Liver (tissue), 10 donors: ENCODE results near the gene KIR2DL1. TPM values are rescaled to one million over a fixed set of nuclear protein-coding genes. Genes with fewer than 3 reads are reported as not detected.
"Not testable (repeated sequence)": the region's sequence is repeated elsewhere in the genome, so short reads cannot be mapped to it uniquely, and the experiment has no call there.

Experiments used
- DNase-seq: peaks from one replicate; pipeline ENCODE4 v3.0.0-alpha.2; 2017; ENCODE audit warnings: low spot score
- H3K27ac ChIP-seq, 2 donors: one replicate each; pipeline ENCODE4 v1.7.0; 2013; ENCODE audit warnings: inconsistent platforms in 2 of 2, low read length in 2 of 2, control low read depth in 1 of 2, low read depth in 1 of 2, mild to moderate bottlenecking in 1 of 2
- H3K27me3 ChIP-seq, 4 donors: one replicate each; pipeline versions ENCODE4 v1.6.1 to v1.7.0; 2013; ENCODE audit warnings: low read length in 3 of 4, inconsistent platforms in 1 of 4, mild to moderate bottlenecking in 1 of 4, moderate library complexity in 1 of 4; ENCODE audit not compliant: control insufficient read depth in 4 of 4, insufficient read depth in 4 of 4
- H3K36me3 ChIP-seq, 4 donors: one replicate each; pipeline versions ENCODE4 v1.6.1 to v1.7.0; 2013; ENCODE audit warnings: low read length in 3 of 4, mild to moderate bottlenecking in 3 of 4, low read depth in 1 of 4, moderate library complexity in 1 of 4; ENCODE audit not compliant: control insufficient read depth in 4 of 4, insufficient read depth in 3 of 4
- H3K4me1 ChIP-seq, 4 donors: one replicate each; pipeline versions ENCODE4 v1.6.1 to v1.7.0; 2013; ENCODE audit warnings: low read length in 3 of 4, mild to moderate bottlenecking in 3 of 4, moderate library complexity in 1 of 4; ENCODE audit not compliant: control insufficient read depth in 4 of 4, insufficient read depth in 4 of 4
- H3K4me3 ChIP-seq, 3 donors: one replicate each; pipeline versions ENCODE4 v1.6.1 to v1.7.0; 2013; ENCODE audit warnings: low read length in 3 of 3, control low read depth in 1 of 3, low read depth in 1 of 3, mild to moderate bottlenecking in 1 of 3
- H3K9ac ChIP-seq, 2 donors: one replicate each; pipeline ENCODE4 v1.7.0; 2013; ENCODE audit warnings: low read length in 2 of 2, mild to moderate bottlenecking in 2 of 2, moderate library complexity in 2 of 2, control low read depth in 1 of 2, low read depth in 1 of 2
- H3K9me3 ChIP-seq, 4 donors: one replicate each; pipeline versions ENCODE4 v1.6.1 to v1.7.0; 2013; ENCODE audit warnings: low read length in 3 of 4; ENCODE audit not compliant: control insufficient read depth in 4 of 4
- WGBS: extraction: QIAGEN DNeasy Blood & Tissue Kit; methylation state at CpG from one replicate; pipeline ENCODE4 v1.1.7; 2013; 5-methylcytosine and 5-hydroxymethylcytosine counted together
- polyA plus RNA-seq, 2 donors: library from polyadenylated mRNA; stranded (reverse) in 1 of 2; unstranded in 1 of 2; fragments of 200-250 nt in 1 of 2; fragments of >200 nt in 1 of 2; fragmentation: Nextera tagmentation in 1 of 2; extraction: Ambion mirVana in 1 of 2; gene quantifications; one replicate each; pipeline versions ENCODE4 v1.2.1 to v1.2.3, GENCODE V29; 2013 to 2015
- small RNA-seq: library from RNA; depleted of rRNA; stranded (forward); fragments of <200 nt; gene quantifications from one replicate; pipeline ENCODE3, GENCODE V24; 2014
- total RNA-seq, 2 donors: library from RNA; depleted of rRNA; stranded (reverse); fragments of >200 nt; gene quantifications; one replicate each; pipeline ENCODE4 v1.2.3, GENCODE V29; 2014
- donor health status: healthy.
- donor health status: healthy.
- donor health status: healthy.
- donor health status: healthy.
- donor health status: healthy.

KIR2DL1 gene
- total and polyA plus RNA-seq, 4 donors = 0.05 to 0.17 TPM; not detected in 2

GRCh38 chr19:54828064-54828463, 58.5 kb downstream of the KIR2DL1 start:
- WGBS = 63% methylated on average over 7 of the region's 8 CpGs
- H3K36me3 ChIP-seq = not testable (repeated sequence)

DNA sequence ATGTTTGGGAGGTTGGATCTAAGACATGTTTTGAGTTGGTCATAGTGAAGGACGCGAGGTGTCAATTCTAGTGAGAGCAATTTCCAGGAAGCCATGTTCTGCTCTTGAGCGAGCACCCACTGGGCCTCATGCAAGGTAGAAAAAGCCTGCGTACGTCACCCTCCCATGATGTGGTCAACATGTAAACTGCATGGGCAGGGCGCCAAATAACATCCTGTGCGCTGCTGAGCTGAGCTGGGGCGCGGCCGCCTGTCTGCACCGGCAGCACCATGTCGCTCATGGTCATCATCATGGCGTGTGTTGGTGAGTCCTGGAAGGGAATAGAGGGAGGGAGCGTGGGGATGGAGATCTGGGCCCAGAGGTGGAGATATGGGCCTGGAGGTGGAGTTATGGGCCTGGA, 62.9 kb downstream of the KIR2DL1 start, which contains the start of gene KIR2DS4:
Gene KIR2DS4 (plus strand): TSS at position 181 of the 400 bp plus-strand sequence.
- WGBS = 87% methylated on average over 14 of the region's 14 CpGs
- H3K27ac ChIP-seq, H3K36me3 ChIP-seq, H3K9ac ChIP-seq, DNase-seq, H3K27me3 ChIP-seq, H3K9me3 ChIP-seq, H3K4me3 ChIP-seq, H3K4me1 ChIP-seq: not testable (repeated sequence)

More at GRCh38 chr19:54828064-54828463, 58.5 kb downstream of the KIR2DL1 start:
- H3K4me3 ChIP-seq, H3K4me1 ChIP-seq, DNase-seq, H3K9me3 ChIP-seq, H3K9ac ChIP-seq, H3K27ac ChIP-seq, H3K27me3 ChIP-seq: not testable (repeated sequence)

Small RNAs within 50 kb of the gene (small RNA-seq; reads per million reads assigned to genes)
- gene KIR3DP1 = not detected

Other genes with a start within 250 kb of the KIR2DL1 start
- 1 to 10 TPM; 3.1 to 8.2 TPM for gene LILRA2, start 196.0 kb upstream of the KIR2DL1 start, total RNA-seq
- 1 to 10 TPM; 1.3 to 5.2 TPM for gene LILRA2, start 196.0 kb upstream of the KIR2DL1 start, polyA plus RNA-seq
- 1 to 10 TPM; 1.4 to 2.1 TPM for gene LILRA1, start 176.2 kb upstream of the KIR2DL1 start, total RNA-seq
- gene LILRA1, start 176.2 kb upstream of the KIR2DL1 start, polyA plus RNA-seq = 1 to 10 TPM in 1 of 2 donors, under 1 TPM in 1; 0.43 to 1.1 TPM
- 10 to 100 TPM in 1 of 2 donors, 1 to 10 TPM in 1; 5.1 to 10.6 TPM for gene LILRB1, start 139.3 kb upstream of the KIR2DL1 start, total RNA-seq
- gene LILRB1, start 139.3 kb upstream of the KIR2DL1 start, polyA plus RNA-seq = 1 to 10 TPM; 1.3 to 4.6 TPM
- 1 to 10 TPM; 2.6 to 5.0 TPM for gene LILRB4, start 106.8 kb upstream of the KIR2DL1 start, total RNA-seq
- 1 to 10 TPM; 1.9 to 4.2 TPM for gene LILRB4, start 106.8 kb upstream of the KIR2DL1 start, polyA plus RNA-seq
- gene KIR3DL3, start 45.4 kb upstream of the KIR2DL1 start, total RNA-seq = under 1 TPM in 1 of 2 donors, not detected in 1; 0.05 TPM
- not detected for gene KIR3DL3, start 45.4 kb upstream of the KIR2DL1 start, polyA plus RNA-seq
- not detected for gene KIR2DL3, start 31.3 kb upstream of the KIR2DL1 start, total RNA-seq
- gene KIR2DL3, start 31.3 kb upstream of the KIR2DL1 start, polyA plus RNA-seq = under 1 TPM in 1 of 2 donors, not detected in 1; 0.03 TPM
- gene KIR2DL4, start 33.8 kb downstream of the KIR2DL1 start, total RNA-seq = under 1 TPM in 1 of 2 donors, not detected in 1; 0.25 TPM
- gene KIR2DL4, start 33.8 kb downstream of the KIR2DL1 start, polyA plus RNA-seq = under 1 TPM in 1 of 2 donors, not detected in 1; 0.10 TPM
- under 1 TPM in 1 of 2 donors, not detected in 1; 0.08 TPM for gene KIR3DL1, start 46.7 kb downstream of the KIR2DL1 start, total RNA-seq
- under 1 TPM in 1 of 2 donors, not detected in 1; 0.07 TPM for gene KIR3DL1, start 46.7 kb downstream of the KIR2DL1 start, polyA plus RNA-seq
- gene KIR2DS4, start 62.9 kb downstream of the KIR2DL1 start, total RNA-seq = not detected
- under 1 TPM in 1 of 2 donors, not detected in 1; 0.08 TPM for gene KIR2DS4, start 62.9 kb downstream of the KIR2DL1 start, polyA plus RNA-seq
- gene KIR3DL2, start 80.7 kb downstream of the KIR2DL1 start, total RNA-seq = under 1 TPM in 1 of 2 donors, not detected in 1; 0.08 TPM
- gene KIR3DL2, start 80.7 kb downstream of the KIR2DL1 start, polyA plus RNA-seq = not detected
- 1 to 10 TPM; 2.2 to 2.4 TPM for gene FCAR, start 104.4 kb downstream of the KIR2DL1 start, total RNA-seq
- under 1 TPM in 1 of 2 donors, not detected in 1; 0.39 TPM for gene FCAR, start 104.4 kb downstream of the KIR2DL1 start, polyA plus RNA-seq
- gene NCR1, start 136.4 kb downstream of the KIR2DL1 start, total RNA-seq = 1 to 10 TPM; 1.2 to 1.8 TPM
- gene NCR1, start 136.4 kb downstream of the KIR2DL1 start, polyA plus RNA-seq = under 1 TPM; 0.37 to 0.60 TPM
- gene NLRP7, start 177.7 kb downstream of the KIR2DL1 start, total RNA-seq = not detected
- gene NLRP7, start 177.7 kb downstream of the KIR2DL1 start, polyA plus RNA-seq = not detected
- gene NLRP2, start 196.6 kb downstream of the KIR2DL1 start, total RNA-seq = 1 to 10 TPM in 1 of 2 donors, under 1 TPM in 1; 0.59 to 2.2 TPM
- gene NLRP2, start 196.6 kb downstream of the KIR2DL1 start, polyA plus RNA-seq = under 1 TPM; 0.18 to 0.32 TPM